Stomach (tissue), 9 donors: ENCODE measurements around the gene LGALS7B. TPM values are rescaled to one million over a fixed set of nuclear protein-coding genes. Genes with fewer than 3 reads are reported as not detected.
A peak's percentile ranks its signal among the peaks of the same experiment; 100 is the strongest.
"Not testable (repeated sequence)": the region's sequence is repeated elsewhere in the genome, so short reads cannot be mapped to it uniquely, and the experiment has no call there.

Experiments
- DNase-seq, 2 donors: peaks; one replicate each; pipeline versions ENCODE4 v3.0.0 to v3.0.0-alpha.2; 2013 to 2019
- H3K27ac ChIP-seq, 5 donors: fragments of 200-600 bp in 4 of 5; sonication (generic) in 4 of 5; one replicate each; pipeline ENCODE4 v1.5.1; 2013 to 2019; ENCODE audit warnings: mild to moderate bottlenecking in 1 of 5, moderate library complexity in 1 of 5
- H3K27me3 ChIP-seq, 3 donors: fragments of 200-600 bp; sonication (generic); one replicate each; pipeline ENCODE4 v1.5.1; 2017 to 2019; ENCODE audit warnings: mixed run types in 1 of 3
- H3K36me3 ChIP-seq, 4 donors: fragments of 200-600 bp; sonication (generic); 1 replicate in 3 of 4; 2 replicates in 1 of 4; pipeline ENCODE4 v1.5.1; 2016 to 2019
- H3K4me1 ChIP-seq, 4 donors: fragments of 200-600 bp; sonication (generic); one replicate each; pipeline ENCODE4 v1.5.1; 2016 to 2019
- H3K4me3 ChIP-seq, 4 donors: fragments of 200-600 bp; sonication (generic) in 3 of 4; one replicate each; pipeline ENCODE4 v1.5.1; 2016 to 2019; ENCODE audit warnings: mild to moderate bottlenecking in 1 of 4
- H3K9me3 ChIP-seq, 4 donors: fragments of 200-600 bp; sonication (generic); one replicate each; pipeline ENCODE4 v1.5.1; 2016 to 2019
- EP300 ChIP-seq: sonication (generic); formaldehyde crosslinking; IDR thresholded peaks from one replicate; pipeline ENCODE4 v1.6.1; 2017; ENCODE audit warnings: antibody characterized with exemption
- POLR2A ChIP-seq, 4 donors: fragments of 450-650 bp; IDR thresholded peaks; one replicate each; pipeline ENCODE4 v1.6.1; 2016; ENCODE audit warnings: antibody characterized with exemption in 4 of 4, control low read depth in 2 of 4, mild to moderate bottlenecking in 1 of 4, moderate library complexity in 1 of 4
- POLR2AphosphoS5 ChIP-seq, 3 donors: sonication (generic); formaldehyde crosslinking; IDR thresholded peaks; one replicate each; pipeline ENCODE4 v1.6.1; 2016; ENCODE audit warnings: antibody characterized with exemption in 3 of 3
- WGBS, 5 donors: extraction: QIAGEN DNeasy Blood & Tissue Kit in 3 of 5; methylation state at CpG; one replicate each; pipeline versions ENCODE4 v1.1.5 to v1.1.7; 2013 to 2018; 5-methylcytosine and 5-hydroxymethylcytosine counted together
- intact Hi-C: fragments of 100-400 bp; cut with DNase I; formaldehyde crosslinking; loops from one replicate; pipeline ENCODE4 v1.15.1; 2023; ENCODE audit warnings: low total_unique reads
- polyA plus RNA-seq, 3 donors: library from polyadenylated mRNA; stranded (reverse); fragments of 200-250 nt; gene quantifications; one replicate each; pipeline ENCODE4 v1.2.3, GENCODE V29; 2013
- total RNA-seq, 5 donors: library from RNA; depleted of rRNA; stranded (reverse); fragments of >200 nt; gene quantifications; one replicate each; pipeline versions ENCODE4 v1.1.0 to v1.2.3, GENCODE V29; 2014 to 2016
- TF ChIP-seq, protein P1 (sequence below), 7 experiments: fragments of 450-650 bp in 4 of 7; fragments of 200-600 bp in 3 of 7; sonication (generic) in 3 of 7; IDR thresholded peaks; one replicate each; pipeline ENCODE4 v1.5.1; 2016 to 2019; ENCODE audit warnings: antibody characterized with exemption in 7 of 7, control low read depth in 2 of 7, mild to moderate bottlenecking in 1 of 7
- donor health status: healthy with polysubstance abuse.
- donor health status: Bipolar disorder and iron deficiency.
- donor health status: healthy.

The LGALS7B gene
- total and polyA plus RNA-seq, 8 donors = 3.6 to 980 (median 4.6) TPM; not detected in 5

DNA sequence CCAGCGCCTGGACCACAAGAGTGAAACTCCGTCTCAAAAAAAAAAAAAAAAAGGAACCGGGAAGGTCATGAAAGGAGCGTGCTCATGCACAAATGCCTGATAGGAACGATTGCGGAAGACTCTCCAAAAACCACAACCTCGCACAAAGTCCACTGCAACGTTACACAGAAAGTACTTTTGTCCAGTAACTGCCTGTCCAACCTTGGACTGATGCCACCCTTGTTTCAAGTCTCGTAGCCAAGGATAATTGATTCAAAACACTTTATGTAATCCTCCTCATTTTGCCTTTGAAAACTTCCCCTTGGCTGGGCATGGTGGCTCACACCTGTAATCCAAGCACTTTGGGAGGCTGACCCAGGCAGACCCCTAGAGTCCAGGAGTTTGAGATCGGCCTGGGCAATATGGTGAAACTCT is 29.4 kb upstream of the LGALS7B start:
- H3K9me3 ChIP-seq = no peaks in the 10 kb centered on the region
- H3K4me1 ChIP-seq = no peaks in the 10 kb centered on the region
- no peak overlapping the region for H3K4me3 ChIP-seq
- TF ChIP-seq, protein P1, sequence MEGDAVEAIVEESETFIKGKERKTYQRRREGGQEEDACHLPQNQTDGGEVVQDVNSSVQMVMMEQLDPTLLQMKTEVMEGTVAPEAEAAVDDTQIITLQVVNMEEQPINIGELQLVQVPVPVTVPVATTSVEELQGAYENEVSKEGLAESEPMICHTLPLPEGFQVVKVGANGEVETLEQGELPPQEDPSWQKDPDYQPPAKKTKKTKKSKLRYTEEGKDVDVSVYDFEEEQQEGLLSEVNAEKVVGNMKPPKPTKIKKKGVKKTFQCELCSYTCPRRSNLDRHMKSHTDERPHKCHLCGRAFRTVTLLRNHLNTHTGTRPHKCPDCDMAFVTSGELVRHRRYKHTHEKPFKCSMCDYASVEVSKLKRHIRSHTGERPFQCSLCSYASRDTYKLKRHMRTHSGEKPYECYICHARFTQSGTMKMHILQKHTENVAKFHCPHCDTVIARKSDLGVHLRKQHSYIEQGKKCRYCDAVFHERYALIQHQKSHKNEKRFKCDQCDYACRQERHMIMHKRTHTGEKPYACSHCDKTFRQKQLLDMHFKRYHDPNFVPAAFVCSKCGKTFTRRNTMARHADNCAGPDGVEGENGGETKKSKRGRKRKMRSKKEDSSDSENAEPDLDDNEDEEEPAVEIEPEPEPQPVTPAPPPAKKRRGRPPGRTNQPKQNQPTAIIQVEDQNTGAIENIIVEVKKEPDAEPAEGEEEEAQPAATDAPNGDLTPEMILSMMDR (IDR thresholded peaks at IDR 0.05) = no peak
- TF ChIP-seq POLR2AphosphoS5 (IDR thresholded peaks at IDR 0.05) = peak in 1 of 3 donors; percentile 9
- WGBS, 5 donors = 46 to 58% (median 53%) methylated on average over 10 of the region's 10 CpGs
- no peaks in the 10 kb centered on the region for H3K27me3 ChIP-seq
- peak in 1 of 2 donors; percentile 40 for DNase-seq
- intact Hi-C loops = no loop called here
- H3K27ac ChIP-seq = no peak overlapping the region
- H3K36me3 ChIP-seq = no peaks in the 10 kb centered on the region

DNA sequence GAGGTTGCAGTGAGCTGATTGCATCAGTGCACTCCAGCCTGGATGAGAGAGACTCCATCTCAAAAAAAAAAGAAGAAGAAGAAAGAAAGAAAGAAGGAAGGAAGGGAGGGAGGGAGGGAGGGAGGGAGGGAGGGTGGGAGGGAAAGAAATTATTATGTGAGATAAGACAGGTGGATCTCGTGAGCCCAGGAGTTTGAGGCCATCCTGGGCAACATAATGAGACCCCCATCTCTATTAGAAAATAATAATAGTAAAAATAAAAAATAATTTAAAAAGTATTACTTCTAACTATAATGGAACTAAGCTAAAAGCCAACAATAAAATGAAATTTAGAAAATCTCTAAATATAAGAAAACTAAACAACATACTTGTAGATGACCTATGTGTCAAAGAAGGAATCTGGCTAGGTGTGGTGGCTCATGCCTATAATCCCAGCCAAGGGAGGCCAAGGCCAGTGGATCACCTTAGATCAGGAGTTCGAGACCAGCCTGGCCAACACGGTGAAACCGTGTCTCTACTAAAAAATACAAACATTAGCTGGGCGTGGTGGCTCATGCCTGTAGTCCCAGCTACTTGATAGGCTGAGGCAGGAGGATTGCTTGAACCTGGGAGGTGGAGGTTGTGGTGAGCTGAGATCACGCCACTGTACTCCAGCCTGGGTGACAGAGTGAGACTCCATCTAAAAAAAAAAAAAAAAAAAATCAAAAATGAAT is 28.0 kb upstream of the LGALS7B start:
- WGBS, 5 donors = 49 to 74% (median 66%) methylated on average over 6 of the region's 6 CpGs
- H3K4me3 ChIP-seq, intact Hi-C loops, H3K4me1 ChIP-seq, H3K9me3 ChIP-seq, H3K27me3 ChIP-seq, H3K36me3 ChIP-seq, H3K27ac ChIP-seq, DNase-seq: not testable (repeated sequence)

DNA sequence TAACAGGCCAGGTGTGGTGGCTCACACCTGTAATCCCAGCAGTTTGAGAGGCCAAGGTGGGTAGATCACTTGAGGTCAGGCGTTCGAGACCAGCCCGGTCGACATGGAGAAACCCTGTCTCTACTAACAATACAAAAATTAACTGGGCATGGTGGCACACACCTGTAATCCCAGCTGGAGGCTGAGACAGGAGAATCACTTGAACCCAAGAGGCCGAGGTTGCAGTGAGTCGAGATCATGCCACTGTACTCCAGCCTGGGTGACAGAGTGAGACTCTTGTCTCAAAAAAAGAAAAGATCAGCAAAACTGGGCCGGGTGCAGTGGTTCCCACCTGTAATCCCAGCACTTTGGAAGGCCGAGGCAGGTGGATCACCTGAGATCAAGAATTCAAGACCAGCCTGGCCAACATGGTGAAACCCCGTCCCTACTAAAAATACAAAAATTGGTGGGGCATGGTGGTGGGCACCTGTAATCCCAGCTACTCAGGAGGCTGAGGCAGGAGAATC is 27.1 kb upstream of the LGALS7B start:
- H3K36me3 ChIP-seq, H3K4me3 ChIP-seq, H3K9me3 ChIP-seq, H3K27me3 ChIP-seq, H3K27ac ChIP-seq, H3K4me1 ChIP-seq, intact Hi-C loops, DNase-seq: not testable (repeated sequence)
- 94 to 96% (median 96%) methylated on average over 9 of the region's 9 CpGs for WGBS, 5 donors

DNA sequence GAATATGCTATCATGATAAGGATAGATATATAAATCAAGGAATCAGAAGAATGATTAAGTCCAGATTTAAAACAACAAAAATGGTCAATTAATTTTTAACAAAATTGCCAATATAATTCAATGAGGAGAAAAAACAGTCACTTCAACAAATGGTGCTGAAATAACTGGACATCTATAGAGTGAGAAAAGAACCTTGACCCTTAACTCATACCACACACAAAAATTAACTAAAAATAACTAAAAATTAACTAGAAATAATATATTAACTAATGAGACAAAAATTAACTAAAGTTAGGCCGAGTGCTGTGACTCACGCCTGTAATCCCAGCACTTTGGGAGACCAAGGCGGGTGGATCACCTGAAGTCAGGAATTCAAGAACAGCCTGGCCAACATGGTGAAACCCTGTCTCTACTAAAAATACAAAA is 25.2 kb upstream of the LGALS7B start:
- no peak overlapping the region for H3K27ac ChIP-seq
- H3K36me3 ChIP-seq = no peaks in the 10 kb centered on the region
- 84 to 94% (median 92%) methylated on average over 3 of the region's 3 CpGs for WGBS, 5 donors
- TF ChIP-seq POLR2AphosphoS5 (IDR thresholded peaks at IDR 0.05) = no peak
- no peak for TF ChIP-seq POLR2A (IDR thresholded peaks at IDR 0.05)
- TF ChIP-seq, protein P1 (IDR thresholded peaks at IDR 0.05) = no peak
- no peak for TF ChIP-seq EP300
- H3K9me3 ChIP-seq = no peaks in the 10 kb centered on the region
- no peaks in the 10 kb centered on the region for H3K27me3 ChIP-seq
- H3K4me3 ChIP-seq = no peak overlapping the region
- intact Hi-C loops = no loop called here
- no peaks in the 10 kb centered on the region for H3K4me1 ChIP-seq
- no peak for DNase-seq

DNA sequence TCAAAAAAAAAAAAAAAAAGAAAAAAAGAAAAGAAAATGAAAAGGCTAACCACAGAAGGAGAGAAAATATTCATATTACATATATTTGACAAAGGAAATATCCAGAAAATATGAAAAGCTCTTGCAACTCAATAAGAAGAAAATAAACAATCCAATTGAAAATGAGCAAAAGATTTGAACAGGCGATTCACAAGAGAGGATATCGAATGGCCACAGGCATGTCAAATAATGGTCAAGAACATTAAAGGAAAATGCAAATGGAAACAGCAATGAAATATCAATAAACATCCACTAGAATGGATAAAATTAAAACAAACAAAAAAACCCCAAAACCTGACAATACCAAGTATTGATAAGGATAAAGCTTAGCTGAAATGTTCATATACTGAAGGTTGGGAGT is 23.8 kb upstream of the LGALS7B start:
- Histone ChIP-seq H3K4me1 (peaks cover 0 to 12% (median 8%) of the 10 kb centered on the region in 4 donors), H3K4me3 (no peak overlapping the region), H3K27me3 (no peaks in the 10 kb centered on the region), H3K27ac (no peak overlapping the region), H3K36me3 (no peaks in the 10 kb centered on the region), H3K9me3 (no peaks in the 10 kb centered on the region)
- TF ChIP-seq EP300 (no peak), POLR2A (IDR thresholded peaks at IDR 0.05) (no peak), POLR2AphosphoS5 (IDR thresholded peaks at IDR 0.05) (no peak)
- TF ChIP-seq, protein P1 (IDR thresholded peaks at IDR 0.05) = no peak
- intact Hi-C loops = no loop called here
- DNase-seq = no peak
- WGBS, 5 donors = 92 to 98% (median 97%) methylated on average over 2 of the region's 2 CpGs
